ENCODE results near the gene WFDC1.

The WFDC1 gene

GRCh38 chr16:84303516-84303915 is 8.8 kb downstream of the WFDC1 start:
- no peak for ATAC-seq

- ATAC-seq, result no peak
Measured at GRCh38 chr16:84306564-84306963, 11.9 kb downstream of the WFDC1 start.

- ATAC-seq, result no peak
Measured at GRCh38 chr16:84307209-84307954, 12.7 kb downstream of the WFDC1 start.

GRCh38 chr16:84308120-84308519 is 13.4 kb downstream of the WFDC1 start:
- no peak for ATAC-seq

GRCh38 chr16:84310642-84311041 is 16.0 kb downstream of the WFDC1 start:
- ATAC-seq, result no peak

GRCh38 chr16:84312783-84313382 is 18.2 kb downstream of the WFDC1 start:
- ATAC-seq, result no peak

- no peak for ATAC-seq
Measured at GRCh38 chr16:84313921-84314320, 19.2 kb downstream of the WFDC1 start.

- ATAC-seq, result no peak
Measured at GRCh38 chr16:84314373-84314772, 19.7 kb downstream of the WFDC1 start.

- no peak for ATAC-seq
Measured at GRCh38 chr16:84314814-84315213, 20.1 kb downstream of the WFDC1 start.

- ATAC-seq, result no peak
Measured at GRCh38 chr16:84315422-84315821, 20.7 kb downstream of the WFDC1 start.

GRCh38 chr16:84318091-84318975 is 23.7 kb downstream of the WFDC1 start:
- ATAC-seq, result no peak

GRCh38 chr16:84319146-84319760 is 24.6 kb downstream of the WFDC1 start:
- no peak for ATAC-seq

- ATAC-seq, result no peak
Measured at GRCh38 chr16:84320511-84320910, 25.8 kb downstream of the WFDC1 start.

- ATAC-seq, result no peak
Measured at GRCh38 chr16:84321932-84322331, 27.3 kb downstream of the WFDC1 start.

- ATAC-seq, result no peak
Measured at GRCh38 chr16:84322749-84323148, 28.1 kb downstream of the WFDC1 start.

- ATAC-seq, result no peak
Measured at GRCh38 chr16:84323606-84324005, 28.9 kb downstream of the WFDC1 start.

- no peak for ATAC-seq
Measured at GRCh38 chr16:84324434-84325262, 30.0 kb downstream of the WFDC1 start.

GRCh38 chr16:84326545-84326944 is 31.9 kb downstream of the WFDC1 start:
- no peak for ATAC-seq

GRCh38 chr16:84327926-84328505 is 33.3 kb downstream of the WFDC1 start:
- no peak for ATAC-seq

- no peak for ATAC-seq
Measured at GRCh38 chr16:84329016-84329415, 34.3 kb downstream of the WFDC1 start.

- ATAC-seq, result no peak
Measured at GRCh38 chr16:84329843-84330684, 35.4 kb downstream of the WFDC1 start.

All from activated CD4-positive, CD25-positive, alpha-beta regulatory T cell treated with anti-CD3 and anti-CD28 coated beads, Interleukin-2, amount 50 U/mL, for 24 hours (primary cell).